Measurements from ENCODE around the gene NFYC.

DNA sequence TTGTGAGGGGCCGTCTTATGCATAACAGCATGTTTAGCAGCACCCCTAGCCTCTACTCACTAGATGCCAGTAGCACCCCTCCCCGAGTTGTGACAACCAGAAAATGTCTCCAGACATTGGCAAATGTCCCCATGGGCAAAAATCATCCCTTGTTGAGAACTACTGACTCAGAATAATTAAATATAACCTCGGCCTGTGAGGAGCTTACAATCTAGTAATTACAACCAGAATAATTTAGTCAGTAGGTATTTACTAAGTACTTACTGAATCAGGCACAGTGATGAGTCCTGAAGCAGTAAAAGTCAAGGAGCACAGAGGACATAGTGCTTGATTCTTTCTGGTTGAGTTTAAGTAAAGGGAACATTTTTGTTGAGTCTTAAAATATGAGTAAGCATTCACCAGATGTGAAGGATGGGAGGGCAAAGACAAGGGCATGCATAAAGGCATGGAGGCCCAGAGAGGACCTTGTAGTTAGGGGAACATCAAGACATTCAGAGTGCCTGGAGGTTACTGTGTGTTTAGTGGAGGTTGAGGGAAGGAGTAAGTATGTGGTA is 48.0 kb downstream of the NFYC start:
- TF ChIP-seq, protein P1, sequence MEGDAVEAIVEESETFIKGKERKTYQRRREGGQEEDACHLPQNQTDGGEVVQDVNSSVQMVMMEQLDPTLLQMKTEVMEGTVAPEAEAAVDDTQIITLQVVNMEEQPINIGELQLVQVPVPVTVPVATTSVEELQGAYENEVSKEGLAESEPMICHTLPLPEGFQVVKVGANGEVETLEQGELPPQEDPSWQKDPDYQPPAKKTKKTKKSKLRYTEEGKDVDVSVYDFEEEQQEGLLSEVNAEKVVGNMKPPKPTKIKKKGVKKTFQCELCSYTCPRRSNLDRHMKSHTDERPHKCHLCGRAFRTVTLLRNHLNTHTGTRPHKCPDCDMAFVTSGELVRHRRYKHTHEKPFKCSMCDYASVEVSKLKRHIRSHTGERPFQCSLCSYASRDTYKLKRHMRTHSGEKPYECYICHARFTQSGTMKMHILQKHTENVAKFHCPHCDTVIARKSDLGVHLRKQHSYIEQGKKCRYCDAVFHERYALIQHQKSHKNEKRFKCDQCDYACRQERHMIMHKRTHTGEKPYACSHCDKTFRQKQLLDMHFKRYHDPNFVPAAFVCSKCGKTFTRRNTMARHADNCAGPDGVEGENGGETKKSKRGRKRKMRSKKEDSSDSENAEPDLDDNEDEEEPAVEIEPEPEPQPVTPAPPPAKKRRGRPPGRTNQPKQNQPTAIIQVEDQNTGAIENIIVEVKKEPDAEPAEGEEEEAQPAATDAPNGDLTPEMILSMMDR (IDR thresholded peaks at IDR 0.05) = no peak
- no peak for TF ChIP-seq POLR2A (IDR thresholded peaks at IDR 0.05)
